ENCODE measurements around the gene APOE. TPM values are rescaled to one million over a fixed set of nuclear protein-coding genes. Genes with fewer than 3 reads are reported as not detected.

APOE gene
- total and polyA plus RNA-seq, 4 donors = 80.8 to 1,011 (median 206) TPM

- H3K36me3 ChIP-seq (ENCODE audit: control insufficient read depth in 4 of 4, insufficient read depth in 4 of 4, low read length in 4 of 4) = peaks cover 7 to 25% (median 17%) of the 10 kb centered on the region in 4 donors
- H3K4me3 ChIP-seq = no peak overlapping the region
- H3K9me3 ChIP-seq (ENCODE audit: control insufficient read depth in 4 of 4, insufficient read depth in 3 of 4, low read length in 3 of 4) = no peaks in the 10 kb centered on the region
- H3K27me3 ChIP-seq (ENCODE audit: control insufficient read depth in 3 of 3, insufficient read depth in 3 of 3, low read length in 2 of 3) = no peaks in the 10 kb centered on the region
- no peak overlapping the region for H3K9ac ChIP-seq (ENCODE audit: insufficient read depth in 1 of 2, low read length in 2 of 2)
- peaks cover 0 to 16% (median 0%) of the 10 kb centered on the region in 5 donors for H3K4me1 ChIP-seq (ENCODE audit: control insufficient read depth in 5 of 5, insufficient read depth in 5 of 5, low read length in 5 of 5)
- WGBS, 2 donors = 74 to 80% methylated on average over 14 to 15 of the region's 15 CpGs
- TF ChIP-seq CTCF (IDR thresholded peaks at IDR 0.05; ENCODE audit: control extremely low read depth, extremely low read depth) = no peak
- ATAC-seq (ENCODE audit: insufficient read depth, low FRiP score) (no peak), DNase-seq (no peak)
- no peak overlapping the region for H3K27ac ChIP-seq (ENCODE audit: low read depth in 1 of 2, low read length in 1 of 2)
Observed at GRCh38 chr19:44903216-44903601, 2.4 kb upstream of the APOE start.

- H3K9ac ChIP-seq (ENCODE audit: insufficient read depth in 1 of 2, low read length in 2 of 2) = no peak overlapping the region
- H3K9me3 ChIP-seq (ENCODE audit: control insufficient read depth in 4 of 4, insufficient read depth in 3 of 4, low read length in 3 of 4) = no peaks in the 10 kb centered on the region
- WGBS, 2 donors = 21 to 30% methylated on average over 24 of the region's 24 CpGs
- ATAC-seq (ENCODE audit: insufficient read depth, low FRiP score) (peak; percentile 59), DNase-seq (peak; percentile 79 to 86 (median 80))
- H3K27ac ChIP-seq (ENCODE audit: low read depth in 1 of 2, low read length in 1 of 2) = no peak overlapping the region
- H3K4me3 ChIP-seq = no peak overlapping the region
- peaks cover 0 to 16% (median 0%) of the 10 kb centered on the region in 5 donors for H3K4me1 ChIP-seq (ENCODE audit: control insufficient read depth in 5 of 5, insufficient read depth in 5 of 5, low read length in 5 of 5)
- peak; percentile 96 for TF ChIP-seq CTCF (IDR thresholded peaks at IDR 0.05; ENCODE audit: control extremely low read depth, extremely low read depth)
- no peaks in the 10 kb centered on the region for H3K27me3 ChIP-seq (ENCODE audit: control insufficient read depth in 3 of 3, insufficient read depth in 3 of 3, low read length in 2 of 3)
- H3K36me3 ChIP-seq (ENCODE audit: control insufficient read depth in 4 of 4, insufficient read depth in 4 of 4, low read length in 4 of 4) = peaks cover 7 to 25% (median 17%) of the 10 kb centered on the region in 4 donors
Observed at GRCh38 chr19:44903602-44904425, 1.8 kb upstream of the APOE start.

- ATAC-seq (ENCODE audit: insufficient read depth, low FRiP score) (no peak), DNase-seq (no peak)
- no peak for TF ChIP-seq CTCF (IDR thresholded peaks at IDR 0.05; ENCODE audit: control extremely low read depth, extremely low read depth)
- Histone ChIP-seq H3K27me3 (ENCODE audit: control insufficient read depth in 3 of 3, insufficient read depth in 3 of 3, low read length in 2 of 3) (no peaks in the 10 kb centered on the region), H3K9me3 (ENCODE audit: control insufficient read depth in 4 of 4, insufficient read depth in 3 of 4, low read length in 3 of 4) (no peaks in the 10 kb centered on the region), H3K4me1 (ENCODE audit: control insufficient read depth in 5 of 5, insufficient read depth in 5 of 5, low read length in 5 of 5) (peaks cover 0 to 16% (median 0%) of the 10 kb centered on the region in 5 donors), H3K4me3 (no peak overlapping the region), H3K27ac (ENCODE audit: low read depth in 1 of 2, low read length in 1 of 2) (no peak overlapping the region), H3K9ac (ENCODE audit: insufficient read depth in 1 of 2, low read length in 2 of 2) (no peak overlapping the region), H3K36me3 (ENCODE audit: control insufficient read depth in 4 of 4, insufficient read depth in 4 of 4, low read length in 4 of 4) (peaks cover 7 to 27% (median 16%) of the 10 kb centered on the region in 4 donors)
- WGBS, 2 donors = 73 to 84% methylated on average over 12 of the region's 12 CpGs
Observed at GRCh38 chr19:44904426-44904994, 1.1 kb upstream of the APOE start.
